ENCODE measurements around the gene POLE. TPM values are rescaled to one million over a fixed set of nuclear protein-coding genes. Genes with fewer than 3 reads are reported as not detected.

POLE gene
- total RNA-seq, 1 experiment from 2014 or later = 144 TPM

DNA sequence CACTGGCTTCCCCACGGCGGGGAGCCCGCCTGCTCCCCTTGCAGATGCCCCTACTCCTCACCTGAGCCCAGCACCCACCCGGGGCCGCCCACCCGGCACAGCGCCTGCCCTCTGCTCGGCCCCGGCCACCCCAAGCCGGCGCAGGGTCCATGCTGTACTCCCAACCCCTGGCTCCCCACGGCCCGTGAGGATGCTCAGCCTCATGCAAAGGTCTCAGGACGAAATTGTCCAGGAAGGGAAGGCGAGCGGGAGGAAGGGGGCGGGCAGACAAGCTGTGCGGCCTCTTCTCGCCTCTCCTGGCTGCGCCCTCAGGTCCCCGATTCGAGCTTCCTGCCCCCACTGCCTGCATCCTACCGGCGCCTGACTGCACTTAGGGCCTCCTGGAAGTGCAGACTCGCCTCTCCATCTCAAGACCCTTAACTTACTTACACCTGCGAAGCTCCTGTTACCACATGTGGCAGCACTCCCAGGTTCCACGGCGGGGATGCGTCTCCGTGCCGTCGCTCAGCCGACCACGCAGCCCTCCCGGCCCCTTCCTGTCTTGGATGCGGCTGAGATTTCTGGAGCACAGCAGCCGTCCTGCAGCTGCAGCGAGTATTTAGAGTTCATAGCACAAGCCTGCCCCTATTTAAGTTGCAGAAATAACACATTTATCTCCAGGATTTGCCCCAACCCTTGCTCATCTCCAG is 94.7 kb downstream of the POLE start:
- peaks cover 1% of the 10 kb centered on the region; the same call in 1 of the 2 replicates for H3K9me3 Mint-ChIP-seq
- H3K36me3 Mint-ChIP-seq = no peaks in the 10 kb centered on the region
- no peak for ATAC-seq
- no peak overlapping the region for H3K4me3 Mint-ChIP-seq
- ChIA-PET POLR2A (no interaction called here), CTCF (interaction anchor here (1.1 to 1.6 kb wide), 3 partner anchors 22 to 178 kb away, joined by 3 read pairs; no protein-coding TSS in a partner anchor)
- H3K27ac Mint-ChIP-seq = no peak overlapping the region
- peaks cover 98% of the 10 kb centered on the region for H3K27me3 Mint-ChIP-seq (ENCODE audit: low read depth)
- 0 out of 2 replicates have a peak, but pooled peaks cover under 1% of the 10 kb centered on the region for H3K4me1 Mint-ChIP-seq
- no peak for TF ChIP-seq SOX15 (CRISPR knock-in tag; IDR thresholded peaks at IDR 0.05)
- TF ChIP-seq, protein P1, sequence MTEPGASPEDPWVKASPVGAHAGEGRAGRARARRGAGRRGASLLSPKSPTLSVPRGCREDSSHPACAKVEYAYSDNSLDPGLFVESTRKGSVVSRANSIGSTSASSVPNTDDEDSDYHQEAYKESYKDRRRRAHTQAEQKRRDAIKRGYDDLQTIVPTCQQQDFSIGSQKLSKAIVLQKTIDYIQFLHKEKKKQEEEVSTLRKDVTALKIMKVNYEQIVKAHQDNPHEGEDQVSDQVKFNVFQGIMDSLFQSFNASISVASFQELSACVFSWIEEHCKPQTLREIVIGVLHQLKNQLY (CRISPR knock-in tag; IDR thresholded peaks at IDR 0.05) = no peak
- no peak for TF ChIP-seq ATF3 (CRISPR knock-in tag; conservative IDR thresholded peaks at IDR 0.05)
- TF ChIP-seq NFATC4 (CRISPR knock-in tag; IDR thresholded peaks at IDR 0.05) = no peak
- TF ChIP-seq, protein P2, sequence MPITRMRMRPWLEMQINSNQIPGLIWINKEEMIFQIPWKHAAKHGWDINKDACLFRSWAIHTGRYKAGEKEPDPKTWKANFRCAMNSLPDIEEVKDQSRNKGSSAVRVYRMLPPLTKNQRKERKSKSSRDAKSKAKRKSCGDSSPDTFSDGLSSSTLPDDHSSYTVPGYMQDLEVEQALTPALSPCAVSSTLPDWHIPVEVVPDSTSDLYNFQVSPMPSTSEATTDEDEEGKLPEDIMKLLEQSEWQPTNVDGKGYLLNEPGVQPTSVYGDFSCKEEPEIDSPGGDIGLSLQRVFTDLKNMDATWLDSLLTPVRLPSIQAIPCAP (CRISPR knock-in tag; IDR thresholded peaks at IDR 0.05) = no peak
- TF ChIP-seq, protein P3, sequence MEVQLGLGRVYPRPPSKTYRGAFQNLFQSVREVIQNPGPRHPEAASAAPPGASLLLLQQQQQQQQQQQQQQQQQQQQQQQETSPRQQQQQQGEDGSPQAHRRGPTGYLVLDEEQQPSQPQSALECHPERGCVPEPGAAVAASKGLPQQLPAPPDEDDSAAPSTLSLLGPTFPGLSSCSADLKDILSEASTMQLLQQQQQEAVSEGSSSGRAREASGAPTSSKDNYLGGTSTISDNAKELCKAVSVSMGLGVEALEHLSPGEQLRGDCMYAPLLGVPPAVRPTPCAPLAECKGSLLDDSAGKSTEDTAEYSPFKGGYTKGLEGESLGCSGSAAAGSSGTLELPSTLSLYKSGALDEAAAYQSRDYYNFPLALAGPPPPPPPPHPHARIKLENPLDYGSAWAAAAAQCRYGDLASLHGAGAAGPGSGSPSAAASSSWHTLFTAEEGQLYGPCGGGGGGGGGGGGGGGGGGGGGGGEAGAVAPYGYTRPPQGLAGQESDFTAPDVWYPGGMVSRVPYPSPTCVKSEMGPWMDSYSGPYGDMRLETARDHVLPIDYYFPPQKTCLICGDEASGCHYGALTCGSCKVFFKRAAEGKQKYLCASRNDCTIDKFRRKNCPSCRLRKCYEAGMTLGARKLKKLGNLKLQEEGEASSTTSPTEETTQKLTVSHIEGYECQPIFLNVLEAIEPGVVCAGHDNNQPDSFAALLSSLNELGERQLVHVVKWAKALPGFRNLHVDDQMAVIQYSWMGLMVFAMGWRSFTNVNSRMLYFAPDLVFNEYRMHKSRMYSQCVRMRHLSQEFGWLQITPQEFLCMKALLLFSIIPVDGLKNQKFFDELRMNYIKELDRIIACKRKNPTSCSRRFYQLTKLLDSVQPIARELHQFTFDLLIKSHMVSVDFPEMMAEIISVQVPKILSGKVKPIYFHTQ (CRISPR knock-in tag; IDR thresholded peaks at IDR 0.05) = no peak
- no peak for TF ChIP-seq NFE2L1 (CRISPR knock-in tag; IDR thresholded peaks at IDR 0.05)
- TF ChIP-seq ARID4B (CRISPR knock-in tag; IDR thresholded peaks at IDR 0.05; ENCODE audit: borderline replicate concordance) = no peak
- TF ChIP-seq HMGA2 (CRISPR knock-in tag; IDR thresholded peaks at IDR 0.05) = no peak
- no peak for TF ChIP-seq E2F4 (CRISPR knock-in tag; IDR thresholded peaks at IDR 0.05; ENCODE audit: borderline replicate concordance, low read depth)
- TF ChIP-seq, protein P4, sequence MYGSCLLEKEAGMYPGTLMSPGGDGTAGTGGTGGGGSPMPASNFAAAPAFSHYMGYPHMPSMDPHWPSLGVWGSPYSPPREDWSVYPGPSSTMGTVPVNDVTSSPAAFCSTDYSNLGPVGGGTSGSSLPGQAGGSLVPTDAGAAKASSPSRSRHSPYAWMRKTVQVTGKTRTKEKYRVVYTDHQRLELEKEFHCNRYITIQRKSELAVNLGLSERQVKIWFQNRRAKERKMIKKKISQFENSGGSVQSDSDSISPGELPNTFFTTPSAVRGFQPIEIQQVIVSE (CRISPR knock-in tag; IDR thresholded peaks at IDR 0.05; ENCODE audit: borderline replicate concordance) = no peak
- TF ChIP-seq ZBTB43 (CRISPR knock-in tag; IDR thresholded peaks at IDR 0.05) = no peak
- TF ChIP-seq ELF4 (CRISPR knock-in tag; IDR thresholded peaks at IDR 0.05; ENCODE audit: low read depth) = no peak
- TF ChIP-seq, protein P5, sequence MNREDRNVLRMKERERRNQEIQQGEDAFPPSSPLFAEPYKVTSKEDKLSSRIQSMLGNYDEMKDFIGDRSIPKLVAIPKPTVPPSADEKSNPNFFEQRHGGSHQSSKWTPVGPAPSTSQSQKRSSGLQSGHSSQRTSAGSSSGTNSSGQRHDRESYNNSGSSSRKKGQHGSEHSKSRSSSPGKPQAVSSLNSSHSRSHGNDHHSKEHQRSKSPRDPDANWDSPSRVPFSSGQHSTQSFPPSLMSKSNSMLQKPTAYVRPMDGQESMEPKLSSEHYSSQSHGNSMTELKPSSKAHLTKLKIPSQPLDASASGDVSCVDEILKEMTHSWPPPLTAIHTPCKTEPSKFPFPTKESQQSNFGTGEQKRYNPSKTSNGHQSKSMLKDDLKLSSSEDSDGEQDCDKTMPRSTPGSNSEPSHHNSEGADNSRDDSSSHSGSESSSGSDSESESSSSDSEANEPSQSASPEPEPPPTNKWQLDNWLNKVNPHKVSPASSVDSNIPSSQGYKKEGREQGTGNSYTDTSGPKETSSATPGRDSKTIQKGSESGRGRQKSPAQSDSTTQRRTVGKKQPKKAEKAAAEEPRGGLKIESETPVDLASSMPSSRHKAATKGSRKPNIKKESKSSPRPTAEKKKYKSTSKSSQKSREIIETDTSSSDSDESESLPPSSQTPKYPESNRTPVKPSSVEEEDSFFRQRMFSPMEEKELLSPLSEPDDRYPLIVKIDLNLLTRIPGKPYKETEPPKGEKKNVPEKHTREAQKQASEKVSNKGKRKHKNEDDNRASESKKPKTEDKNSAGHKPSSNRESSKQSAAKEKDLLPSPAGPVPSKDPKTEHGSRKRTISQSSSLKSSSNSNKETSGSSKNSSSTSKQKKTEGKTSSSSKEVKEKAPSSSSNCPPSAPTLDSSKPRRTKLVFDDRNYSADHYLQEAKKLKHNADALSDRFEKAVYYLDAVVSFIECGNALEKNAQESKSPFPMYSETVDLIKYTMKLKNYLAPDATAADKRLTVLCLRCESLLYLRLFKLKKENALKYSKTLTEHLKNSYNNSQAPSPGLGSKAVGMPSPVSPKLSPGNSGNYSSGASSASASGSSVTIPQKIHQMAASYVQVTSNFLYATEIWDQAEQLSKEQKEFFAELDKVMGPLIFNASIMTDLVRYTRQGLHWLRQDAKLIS (CRISPR knock-in tag; IDR thresholded peaks at IDR 0.05; ENCODE audit: borderline replicate concordance) = no peak
- no peak for TF ChIP-seq NFYB (CRISPR knock-in tag; conservative IDR thresholded peaks at IDR 0.05; ENCODE audit: low read depth)
- TF ChIP-seq, protein P6, sequence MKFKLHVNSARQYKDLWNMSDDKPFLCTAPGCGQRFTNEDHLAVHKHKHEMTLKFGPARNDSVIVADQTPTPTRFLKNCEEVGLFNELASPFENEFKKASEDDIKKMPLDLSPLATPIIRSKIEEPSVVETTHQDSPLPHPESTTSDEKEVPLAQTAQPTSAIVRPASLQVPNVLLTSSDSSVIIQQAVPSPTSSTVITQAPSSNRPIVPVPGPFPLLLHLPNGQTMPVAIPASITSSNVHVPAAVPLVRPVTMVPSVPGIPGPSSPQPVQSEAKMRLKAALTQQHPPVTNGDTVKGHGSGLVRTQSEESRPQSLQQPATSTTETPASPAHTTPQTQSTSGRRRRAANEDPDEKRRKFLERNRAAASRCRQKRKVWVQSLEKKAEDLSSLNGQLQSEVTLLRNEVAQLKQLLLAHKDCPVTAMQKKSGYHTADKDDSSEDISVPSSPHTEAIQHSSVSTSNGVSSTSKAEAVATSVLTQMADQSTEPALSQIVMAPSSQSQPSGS (CRISPR knock-in tag; IDR thresholded peaks at IDR 0.05; ENCODE audit: borderline replicate concordance, low read depth) = no peak
- no peak for TF ChIP-seq ZNF138 (CRISPR knock-in tag; conservative IDR thresholded peaks at IDR 0.05)
- DNase-seq (ENCODE audit: low spot score) = no peak

All from WTC11 (cell line).